Brain microvascular endothelial cell (primary cell): Measurements from ENCODE around the gene FAM170A.

Source experiments
- DNase-seq: peaks from one replicate; pipeline ENCODE4 v3.0.0-alpha.2; 2020
- H3K27ac ChIP-seq: fragments of 250-450 bp; sonication (Bioruptor Pico); 2 replicates; pipeline ENCODE4 v1.5.1; 2020; ENCODE audit warnings: mild to moderate bottlenecking, moderate library complexity
- H3K27me3 ChIP-seq: fragments of 250-450 bp; sonication (Bioruptor Pico); replicated peaks from 2 replicates; pipeline ENCODE4 v1.5.1; 2020; ENCODE audit warnings: mild to moderate bottlenecking
- H3K36me3 ChIP-seq: fragments of 250-450 bp; sonication (Bioruptor Pico); replicated peaks from 2 replicates; pipeline ENCODE4 v1.5.1; 2020; ENCODE audit warnings: mild to moderate bottlenecking
- H3K4me3 ChIP-seq: 2 replicates; pipeline ENCODE4 v1.5.1; 2011; ENCODE audit warnings: low read depth, mild to moderate bottlenecking, control low read depth, low read length, moderate library complexity
- in situ Hi-C: cut with HindIII; loops from 2 replicates; pipeline ENCODE4 v1.10.0; 2017; ENCODE audit warnings: low sequenced_read_pairs, low pct_ligation_motif_present
- TF ChIP-seq, protein P1 (sequence below): IDR thresholded peaks from 2 replicates; pipeline ENCODE4 v1.5.1; 2011; ENCODE audit warnings: low read depth, mild to moderate bottlenecking, moderate library complexity, low read length, control low read depth, inconsistent platforms; ENCODE audit errors: missing control alignments

Gene FAM170A

GRCh38 chr5:119656023-119656422 lies 26.7 kb downstream of the FAM170A start:
- DNase-seq = no peak
- Histone ChIP-seq H3K27ac (no peak overlapping the region), H3K36me3 (no peaks in the 10 kb centered on the region), H3K4me3 (no peak overlapping the region), H3K27me3 (no peaks in the 10 kb centered on the region)
- TF ChIP-seq, protein P1, sequence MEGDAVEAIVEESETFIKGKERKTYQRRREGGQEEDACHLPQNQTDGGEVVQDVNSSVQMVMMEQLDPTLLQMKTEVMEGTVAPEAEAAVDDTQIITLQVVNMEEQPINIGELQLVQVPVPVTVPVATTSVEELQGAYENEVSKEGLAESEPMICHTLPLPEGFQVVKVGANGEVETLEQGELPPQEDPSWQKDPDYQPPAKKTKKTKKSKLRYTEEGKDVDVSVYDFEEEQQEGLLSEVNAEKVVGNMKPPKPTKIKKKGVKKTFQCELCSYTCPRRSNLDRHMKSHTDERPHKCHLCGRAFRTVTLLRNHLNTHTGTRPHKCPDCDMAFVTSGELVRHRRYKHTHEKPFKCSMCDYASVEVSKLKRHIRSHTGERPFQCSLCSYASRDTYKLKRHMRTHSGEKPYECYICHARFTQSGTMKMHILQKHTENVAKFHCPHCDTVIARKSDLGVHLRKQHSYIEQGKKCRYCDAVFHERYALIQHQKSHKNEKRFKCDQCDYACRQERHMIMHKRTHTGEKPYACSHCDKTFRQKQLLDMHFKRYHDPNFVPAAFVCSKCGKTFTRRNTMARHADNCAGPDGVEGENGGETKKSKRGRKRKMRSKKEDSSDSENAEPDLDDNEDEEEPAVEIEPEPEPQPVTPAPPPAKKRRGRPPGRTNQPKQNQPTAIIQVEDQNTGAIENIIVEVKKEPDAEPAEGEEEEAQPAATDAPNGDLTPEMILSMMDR = no peak
- in situ Hi-C loops = no loop called here

GRCh38 chr5:119666542-119666941 lies 37.2 kb downstream of the FAM170A start:
- in situ Hi-C loops = no loop called here
- Histone ChIP-seq H3K4me3 (no peak overlapping the region), H3K36me3 (no peaks in the 10 kb centered on the region), H3K27ac (no peak overlapping the region), H3K27me3 (no peaks in the 10 kb centered on the region)
- TF ChIP-seq, protein P1 = no peak
- DNase-seq = no peak

- no peaks in the 10 kb centered on the region for H3K36me3 ChIP-seq
- no peak for DNase-seq
- no peaks in the 10 kb centered on the region for H3K27me3 ChIP-seq
- in situ Hi-C loops = no loop called here
- no peak overlapping the region for H3K4me3 ChIP-seq
- TF ChIP-seq, protein P1 = no peak
- H3K27ac ChIP-seq = no peak overlapping the region
Observed at GRCh38 chr5:119678351-119679028, 49.1 kb downstream of the FAM170A start.

- TF ChIP-seq, protein P1 = no peak
- in situ Hi-C loops = no loop called here
- H3K27me3 ChIP-seq = no peaks in the 10 kb centered on the region
- H3K4me3 ChIP-seq = no peak overlapping the region
- no peaks in the 10 kb centered on the region for H3K36me3 ChIP-seq
- H3K27ac ChIP-seq = no peak overlapping the region
- no peak for DNase-seq
Observed at GRCh38 chr5:119680080-119680479, 50.7 kb downstream of the FAM170A start.

- H3K4me3 ChIP-seq = no peak overlapping the region
- in situ Hi-C loops = no loop called here
- no peaks in the 10 kb centered on the region for H3K36me3 ChIP-seq
- no peak for DNase-seq
- no peaks in the 10 kb centered on the region for H3K27me3 ChIP-seq
- no peak overlapping the region for H3K27ac ChIP-seq
- TF ChIP-seq, protein P1 = no peak
Observed at GRCh38 chr5:119681734-119682133, 52.4 kb downstream of the FAM170A start.

- Histone ChIP-seq H3K4me3 (no peak overlapping the region), H3K27me3 (no peaks in the 10 kb centered on the region), H3K36me3 (no peaks in the 10 kb centered on the region), H3K27ac (no peak overlapping the region)
- no peak for DNase-seq
- in situ Hi-C loops = no loop called here
- TF ChIP-seq, protein P1 = no peak
Observed at GRCh38 chr5:119682372-119682771, 53.0 kb downstream of the FAM170A start.
